ENCODE results near the gene UACA. TPM values are rescaled to one million over a fixed set of nuclear protein-coding genes. Genes with fewer than 3 reads are reported as not detected.
A peak's percentile ranks its signal among the peaks of the same experiment; 100 is the strongest.

Gene UACA
- total and polyA plus RNA-seq, 2 donors (not counting 3 experiments of a cell fraction or from before 2014, with no cell fraction given) = 167 to 292 TPM

- no TSS peak for BruUV-seq (replicated peaks)
- peak; percentile 28 for DNase-seq (ENCODE audit: low read depth, low spot score)
- Histone ChIP-seq H3K4me1 (ENCODE audit: control insufficient read depth, extremely low read depth, insufficient read depth, low read length) (no peaks in the 10 kb centered on the region), H3K9me3 (replicated peaks; ENCODE audit: control insufficient read depth, insufficient read depth, low read length) (no peaks in the 10 kb centered on the region), H3K79me2 (ENCODE audit: control insufficient read depth, insufficient read depth, low read length) (peaks cover 3% of the 10 kb centered on the region), H3K27ac (ENCODE audit: insufficient read depth, low read depth, low read length) (no peak overlapping the region), H3K4me2 (ENCODE audit: insufficient read depth, low read length) (no peak overlapping the region), H3K4me3 (replicated peaks in 1 of 3; ENCODE audit: insufficient read depth in 1 of 3, low read depth in 1 of 3, low read length in 3 of 3) (no peak overlapping the region), H3K9me1 (replicated peaks; ENCODE audit: control insufficient read depth, extremely low read depth, insufficient read depth, low read length) (no peaks in the 10 kb centered on the region), H4K20me1 (replicated peaks; ENCODE audit: control insufficient read depth, extremely low read depth, insufficient read depth, low read length) (no peaks in the 10 kb centered on the region), H3K27me3 (ENCODE audit: control insufficient read depth in 2 of 2, insufficient read depth in 2 of 2, low read length in 2 of 2) (no peaks in the 10 kb centered on the region), H3K36me3 (ENCODE audit: control insufficient read depth in 2 of 2, extremely low read depth in 1 of 2, insufficient read depth in 2 of 2, low read length in 2 of 2) (peaks cover 8 to 14% of the 10 kb centered on the region in 2 experiments), H3K9ac (replicated peaks; ENCODE audit: extremely low read depth, insufficient read depth, low read length) (no peak overlapping the region), H2AFZ (ENCODE audit: low read depth, low read length) (no peak overlapping the region)
- ChIA-PET POLR2A (no interaction called here), CTCF (interaction anchor here (0.6 kb wide), 1 partner anchor 84 kb away, joined by 3 read pairs; no protein-coding TSS in a partner anchor)
- intact Hi-C loops (cut with micrococcal nuclease) = loop anchor here (10.0 kb wide), 1 partner anchor 1184 kb away; no protein-coding TSS in a partner anchor
- TF ChIP-seq JUN (IDR thresholded peaks at IDR 0.05; ENCODE audit: borderline replicate concordance, insufficient read depth, insufficient read length, low read depth) (no peak), CTCF (IDR thresholded peaks at IDR 0.05; ENCODE audit: extremely low read depth in 1 of 2, insufficient read depth in 1 of 2, low read depth in 1 of 2, low read length in 2 of 2) (no peak), EZH2 (IDR thresholded peaks at IDR 0.05; ENCODE audit: borderline replicate concordance, low read depth, low read length, severe bottlenecking) (no peak), POLR2A (IDR thresholded peaks at IDR 0.05; ENCODE audit: low read depth, low read length) (no peak), POLR2AphosphoS5 (IDR thresholded peaks at IDR 0.05; ENCODE audit: insufficient read depth, low read depth, low read length) (no peak), FOS (IDR thresholded peaks at IDR 0.05; ENCODE audit: borderline replicate concordance, insufficient read depth, low read length) (no peak), MYC (IDR thresholded peaks at IDR 0.05; ENCODE audit: low read depth, low read length) (no peak), MAX (IDR thresholded peaks at IDR 0.05; ENCODE audit: insufficient read depth, insufficient read length) (no peak), GATA2 (IDR thresholded peaks at IDR 0.05; ENCODE audit: insufficient read depth, insufficient read length, low read depth, low read length) (no peak)
- dilution Hi-C loops (cut with MboI; ENCODE audit: extremely low pct_ligation_motif_present, low sequenced_read_pairs) = no loop called here
- no peak for FAIRE-seq
Measured at GRCh38 chr15:70658641-70659040, 104.7 kb downstream of the UACA start.
